ENCODE results near the gene S100A6.
"Not testable (repeated sequence)": the region's sequence is repeated elsewhere in the genome, so short reads cannot be mapped to it uniquely, and the experiment has no call there.

S100A6 gene

GRCh38 chr1:153563483-153563901 lies 27.7 kb upstream of the S100A6 start:
- no peak overlapping the region for H3K4me3 ChIP-seq (ENCODE audit: control insufficient read depth, low read depth, low read length)
- no peak for DNase-seq (ENCODE audit: low read depth)
- TF ChIP-seq CTCF (conservative IDR thresholded peaks at IDR 0.05; ENCODE audit: control insufficient read depth, insufficient read depth, low read depth, low read length): no peak

GRCh38 chr1:153562021-153562420 lies 26.2 kb upstream of the S100A6 start:
- DNase-seq (ENCODE audit: low read depth); H3K4me3 ChIP-seq (ENCODE audit: control insufficient read depth, low read depth, low read length): not testable (repeated sequence)

GRCh38 chr1:153561466-153561985 lies 25.7 kb upstream of the S100A6 start:
- DNase-seq (ENCODE audit: low read depth): no peak
- no peak for TF ChIP-seq CTCF (conservative IDR thresholded peaks at IDR 0.05; ENCODE audit: control insufficient read depth, insufficient read depth, low read depth, low read length)
- no peak overlapping the region for H3K4me3 ChIP-seq (ENCODE audit: control insufficient read depth, low read depth, low read length)

- TF ChIP-seq CTCF (conservative IDR thresholded peaks at IDR 0.05; ENCODE audit: control insufficient read depth, insufficient read depth, low read depth, low read length): no peak
- DNase-seq (ENCODE audit: low read depth): no peak
- H3K4me3 ChIP-seq (ENCODE audit: control insufficient read depth, low read depth, low read length): no peak overlapping the region
These were observed 25.1 kb upstream of the S100A6 start for GRCh38 chr1:153560771-153561465.

- TF ChIP-seq CTCF (conservative IDR thresholded peaks at IDR 0.05; ENCODE audit: control insufficient read depth, insufficient read depth, low read depth, low read length): no peak
These were observed 24.4 kb upstream of the S100A6 start for GRCh38 chr1:153560241-153560640.

GRCh38 chr1:153557877-153558276 lies 22.1 kb upstream of the S100A6 start:
- no peak overlapping the region for H3K4me3 ChIP-seq (ENCODE audit: control insufficient read depth, low read depth, low read length)
- TF ChIP-seq CTCF (conservative IDR thresholded peaks at IDR 0.05; ENCODE audit: control insufficient read depth, insufficient read depth, low read depth, low read length): no peak
- no peak for DNase-seq (ENCODE audit: low read depth)

More at GRCh38 chr1:153560241-153560640, 24.4 kb upstream of the S100A6 start:
- no peak overlapping the region for H3K4me3 ChIP-seq (ENCODE audit: control insufficient read depth, low read depth, low read length)
- DNase-seq (ENCODE audit: low read depth): no peak

GRCh38 chr1:153556348-153556747 lies 20.6 kb upstream of the S100A6 start:
- TF ChIP-seq CTCF (conservative IDR thresholded peaks at IDR 0.05; ENCODE audit: control insufficient read depth, insufficient read depth, low read depth, low read length): no peak
- no peak overlapping the region for H3K4me3 ChIP-seq (ENCODE audit: control insufficient read depth, low read depth, low read length)
- no peak for DNase-seq (ENCODE audit: low read depth)

All from fibroblast of mammary gland (primary cell).